ENCODE data around the gene HBE1.

GRCh38 chr11:5267033-5267563 lies 2.6 kb downstream of the HBE1 start:
- TF ChIP-seq PATZ1 (CRISPR knock-in tag; IDR thresholded peaks at IDR 0.05; ENCODE audit: borderline replicate concordance) (no peak), RARB (CRISPR knock-in tag; IDR thresholded peaks at IDR 0.05) (no peak), ZFP3 (CRISPR knock-in tag; IDR thresholded peaks at IDR 0.05) (no peak), ARNTL (CRISPR knock-in tag; IDR thresholded peaks at IDR 0.05; ENCODE audit: borderline replicate concordance, low read depth) (no peak), ZNF70 (CRISPR knock-in tag; IDR thresholded peaks at IDR 0.05) (no peak)

Data from SK-N-SH treated with all-trans-retinoic acid at 6 μM for 48 hours (cell line).